ENCODE measurements around the gene CREG2. TPM values are rescaled to one million over a fixed set of nuclear protein-coding genes. Genes with fewer than 3 reads are reported as not detected.

CREG2 gene
- total RNA-seq, 1 experiment from 2014 or later = 119 TPM

DNA sequence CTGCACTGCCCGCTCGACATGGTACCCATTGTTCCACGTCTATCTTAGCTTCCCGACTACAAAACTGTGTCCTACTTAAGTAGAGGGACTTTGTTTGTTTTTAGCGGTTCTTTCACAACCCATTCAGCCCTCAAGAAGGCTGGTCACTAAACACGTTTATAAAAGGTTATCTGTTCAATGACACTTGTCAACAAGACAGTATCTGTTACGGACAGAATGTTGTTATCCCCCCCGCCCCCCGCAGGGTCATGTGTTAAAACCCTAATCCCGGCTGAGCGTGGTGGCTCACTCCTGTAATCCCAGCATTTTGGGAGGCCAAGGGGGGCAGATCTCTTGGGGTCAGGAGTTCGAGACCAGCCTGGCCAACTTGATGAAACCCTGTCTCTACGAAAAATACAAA is 40.4 kb upstream of the CREG2 start:
- no peaks in the 10 kb centered on the region for H3K9me3 Mint-ChIP-seq (ENCODE audit: unreplicated experiment)
- no peak overlapping the region for H3K27ac Mint-ChIP-seq (ENCODE audit: unreplicated experiment)
- no peak for DNase-seq
- H3K36me3 Mint-ChIP-seq (ENCODE audit: insufficient read depth, unreplicated experiment) = no peaks in the 10 kb centered on the region
- ChIA-PET CTCF (no interaction called here), POLR2A (no interaction called here)
- Histone ChIP-seq H3K9me3 (no peaks in the 10 kb centered on the region), H3K36me3 (ENCODE audit: control insufficient read depth, insufficient read depth, low read length) (no peaks in the 10 kb centered on the region), H3K27me3 (replicated peaks; ENCODE audit: control insufficient read depth, insufficient read depth, low read length) (no peaks in the 10 kb centered on the region), H3K4me3 (ENCODE audit: low read depth, low read length) (no peak overlapping the region), H3K4me1 (no peaks in the 10 kb centered on the region)
- intact Hi-C loops (cut with micrococcal nuclease; ENCODE audit: unreplicated experiment) = no loop called here
- no peaks in the 10 kb centered on the region for H3K27me3 Mint-ChIP-seq (ENCODE audit: insufficient read depth, unreplicated experiment)
- no TSS peak for BruUV-seq (replicated peaks)
- H3K4me1 Mint-ChIP-seq (ENCODE audit: low read depth, unreplicated experiment) = no peaks in the 10 kb centered on the region
- no peak overlapping the region for H3K4me3 Mint-ChIP-seq (ENCODE audit: unreplicated experiment)
- TF ChIP-seq, protein P1, sequence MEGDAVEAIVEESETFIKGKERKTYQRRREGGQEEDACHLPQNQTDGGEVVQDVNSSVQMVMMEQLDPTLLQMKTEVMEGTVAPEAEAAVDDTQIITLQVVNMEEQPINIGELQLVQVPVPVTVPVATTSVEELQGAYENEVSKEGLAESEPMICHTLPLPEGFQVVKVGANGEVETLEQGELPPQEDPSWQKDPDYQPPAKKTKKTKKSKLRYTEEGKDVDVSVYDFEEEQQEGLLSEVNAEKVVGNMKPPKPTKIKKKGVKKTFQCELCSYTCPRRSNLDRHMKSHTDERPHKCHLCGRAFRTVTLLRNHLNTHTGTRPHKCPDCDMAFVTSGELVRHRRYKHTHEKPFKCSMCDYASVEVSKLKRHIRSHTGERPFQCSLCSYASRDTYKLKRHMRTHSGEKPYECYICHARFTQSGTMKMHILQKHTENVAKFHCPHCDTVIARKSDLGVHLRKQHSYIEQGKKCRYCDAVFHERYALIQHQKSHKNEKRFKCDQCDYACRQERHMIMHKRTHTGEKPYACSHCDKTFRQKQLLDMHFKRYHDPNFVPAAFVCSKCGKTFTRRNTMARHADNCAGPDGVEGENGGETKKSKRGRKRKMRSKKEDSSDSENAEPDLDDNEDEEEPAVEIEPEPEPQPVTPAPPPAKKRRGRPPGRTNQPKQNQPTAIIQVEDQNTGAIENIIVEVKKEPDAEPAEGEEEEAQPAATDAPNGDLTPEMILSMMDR (IDR thresholded peaks at IDR 0.05; ENCODE audit: insufficient read depth in 1 of 2, low read depth in 1 of 2, low read length in 1 of 2, severe bottlenecking in 1 of 2, unreplicated experiment in 1 of 2) = no peak

DNA sequence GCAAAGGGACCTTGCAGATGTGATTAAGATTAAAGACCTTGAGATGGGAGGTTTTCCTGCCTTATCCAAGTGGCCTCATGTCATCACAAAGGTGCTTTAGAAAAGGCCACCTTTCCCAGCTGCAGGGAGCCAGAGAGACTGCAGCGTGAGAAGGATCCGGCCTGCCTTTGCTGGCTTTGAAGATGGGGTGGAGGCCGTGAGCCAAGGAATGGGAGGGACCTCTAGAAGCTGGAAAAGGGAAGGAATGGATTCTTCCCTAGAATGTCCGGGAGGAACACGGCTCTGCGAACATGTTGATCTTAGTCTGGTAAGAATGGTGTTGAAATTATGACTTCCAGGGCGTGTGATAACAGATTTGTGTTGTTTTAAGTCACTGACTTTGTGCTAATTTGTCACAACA is 39.9 kb upstream of the CREG2 start:
- no peaks in the 10 kb centered on the region for H3K27me3 ChIP-seq (replicated peaks; ENCODE audit: control insufficient read depth, insufficient read depth, low read length)
- Mint-ChIP-seq H3K27ac (ENCODE audit: unreplicated experiment) (no peak overlapping the region), H3K4me3 (ENCODE audit: unreplicated experiment) (no peak overlapping the region), H3K36me3 (ENCODE audit: insufficient read depth, unreplicated experiment) (no peaks in the 10 kb centered on the region), H3K9me3 (ENCODE audit: unreplicated experiment) (no peaks in the 10 kb centered on the region), H3K4me1 (ENCODE audit: low read depth, unreplicated experiment) (no peaks in the 10 kb centered on the region), H3K27me3 (ENCODE audit: insufficient read depth, unreplicated experiment) (no peaks in the 10 kb centered on the region)
- CTCF ChIA-PET = no interaction called here
- H3K4me1 ChIP-seq = no peaks in the 10 kb centered on the region
- POLR2A ChIA-PET = no interaction called here
- no peak overlapping the region for H3K4me3 ChIP-seq (ENCODE audit: low read depth, low read length)
- no peaks in the 10 kb centered on the region for H3K9me3 ChIP-seq
- TF ChIP-seq, protein P1 (IDR thresholded peaks at IDR 0.05; ENCODE audit: insufficient read depth in 1 of 2, low read depth in 1 of 2, low read length in 1 of 2, severe bottlenecking in 1 of 2, unreplicated experiment in 1 of 2) = no peak
- no TSS peak for BruUV-seq (replicated peaks)
- no peak for DNase-seq
- intact Hi-C loops (cut with micrococcal nuclease; ENCODE audit: unreplicated experiment) = no loop called here
- no peaks in the 10 kb centered on the region for H3K36me3 ChIP-seq (ENCODE audit: control insufficient read depth, insufficient read depth, low read length)

DNA sequence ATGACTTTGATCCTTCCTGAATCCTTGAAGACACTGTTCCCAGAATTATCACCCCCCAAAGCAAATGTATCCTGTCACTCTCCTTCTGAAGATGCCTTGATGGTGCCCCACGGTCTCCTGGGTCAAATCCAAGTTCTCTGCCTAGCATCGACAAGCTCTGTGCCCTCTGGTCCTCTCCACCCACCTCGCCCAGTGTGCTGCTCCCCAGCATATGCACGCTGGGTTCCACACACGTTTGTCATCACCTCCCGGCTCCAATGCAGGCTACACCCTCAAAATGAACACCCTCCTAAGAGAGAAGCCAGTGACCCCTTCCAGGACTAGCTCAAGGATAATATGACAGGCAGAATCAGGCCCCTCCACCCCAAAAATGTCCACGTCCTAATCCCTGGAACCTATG is 39.5 kb upstream of the CREG2 start:
- H3K9me3 ChIP-seq = no peaks in the 10 kb centered on the region
- Mint-ChIP-seq H3K27me3 (ENCODE audit: insufficient read depth, unreplicated experiment) (no peaks in the 10 kb centered on the region), H3K4me3 (ENCODE audit: unreplicated experiment) (no peak overlapping the region), H3K36me3 (ENCODE audit: insufficient read depth, unreplicated experiment) (no peaks in the 10 kb centered on the region), H3K4me1 (ENCODE audit: low read depth, unreplicated experiment) (no peaks in the 10 kb centered on the region), H3K9me3 (ENCODE audit: unreplicated experiment) (no peaks in the 10 kb centered on the region), H3K27ac (ENCODE audit: unreplicated experiment) (no peak overlapping the region)
- ChIA-PET CTCF (no interaction called here), POLR2A (no interaction called here)
- DNase-seq = no peak
- no TSS peak for BruUV-seq (replicated peaks)
- TF ChIP-seq, protein P1 (IDR thresholded peaks at IDR 0.05; ENCODE audit: insufficient read depth in 1 of 2, low read depth in 1 of 2, low read length in 1 of 2, severe bottlenecking in 1 of 2, unreplicated experiment in 1 of 2) = no peak
- no peaks in the 10 kb centered on the region for H3K4me1 ChIP-seq
- intact Hi-C loops (cut with micrococcal nuclease; ENCODE audit: unreplicated experiment) = no loop called here
- H3K27me3 ChIP-seq (replicated peaks; ENCODE audit: control insufficient read depth, insufficient read depth, low read length) = no peaks in the 10 kb centered on the region
- H3K36me3 ChIP-seq (ENCODE audit: control insufficient read depth, insufficient read depth, low read length) = no peaks in the 10 kb centered on the region
- no peak overlapping the region for H3K4me3 ChIP-seq (ENCODE audit: low read depth, low read length)
